Activated T-helper 1 cell treated with Interleukin-2 at 50 U/mL for 16 hours (primary cell): ENCODE data around the gene MYRIP.
"Not testable (repeated sequence)": the region's sequence is repeated elsewhere in the genome, so short reads cannot be mapped to it uniquely, and the experiment has no call there.

Experiments
- DNase-seq: peaks from one replicate; pipeline ENCODE4 v3.0.0-alpha.2; 2020; ENCODE audit warnings: low read depth

Gene MYRIP

DNA sequence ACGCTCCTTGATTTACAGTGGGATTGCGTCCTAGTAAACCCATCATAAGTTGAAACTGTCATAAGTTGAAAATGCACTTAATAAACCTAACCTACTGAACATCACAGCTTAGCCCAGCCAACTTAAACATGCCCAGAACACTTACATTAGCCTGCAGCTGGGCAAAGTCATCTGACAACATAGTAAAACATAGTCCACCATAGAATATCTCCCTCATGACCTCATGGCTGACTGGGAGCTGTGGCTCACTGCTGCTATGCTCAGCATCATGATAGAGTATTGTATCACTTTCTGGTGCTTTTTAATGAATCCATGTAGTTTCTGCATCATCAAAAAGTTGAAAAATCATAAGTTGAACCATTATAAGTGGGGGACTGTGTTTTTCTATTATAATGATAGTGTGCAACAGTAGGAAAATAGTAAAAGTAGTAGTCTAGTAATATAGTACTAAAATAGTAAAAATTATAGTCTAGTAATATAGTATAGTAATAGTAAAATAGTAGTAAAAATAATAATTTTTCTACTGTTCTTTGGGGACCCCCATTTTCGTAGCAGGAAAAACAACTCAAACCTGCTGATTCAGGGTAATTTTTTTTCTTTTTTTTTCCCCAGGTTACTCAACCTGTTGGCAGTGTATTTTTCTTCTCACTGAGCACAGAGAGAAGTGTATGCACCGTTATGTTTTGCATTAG lies 233.5 kb downstream of the MYRIP start:
- DNase-seq: no peak

DNA sequence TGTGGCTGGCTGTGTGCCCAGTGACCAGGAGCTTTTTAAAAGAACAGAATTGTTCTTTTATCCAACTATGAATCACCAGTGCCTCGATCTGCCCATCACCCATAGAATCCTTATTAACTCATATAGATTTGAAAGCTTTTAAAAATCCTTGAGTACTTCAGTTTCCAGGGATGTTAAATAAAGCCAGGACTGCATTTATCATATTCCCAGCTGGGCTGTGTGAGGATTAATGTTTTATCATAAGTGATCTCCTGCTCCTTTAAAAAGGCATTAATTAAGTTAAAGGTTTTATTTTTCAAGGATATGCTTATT lies 234.0 kb downstream of the MYRIP start:
- no peak for DNase-seq

DNA sequence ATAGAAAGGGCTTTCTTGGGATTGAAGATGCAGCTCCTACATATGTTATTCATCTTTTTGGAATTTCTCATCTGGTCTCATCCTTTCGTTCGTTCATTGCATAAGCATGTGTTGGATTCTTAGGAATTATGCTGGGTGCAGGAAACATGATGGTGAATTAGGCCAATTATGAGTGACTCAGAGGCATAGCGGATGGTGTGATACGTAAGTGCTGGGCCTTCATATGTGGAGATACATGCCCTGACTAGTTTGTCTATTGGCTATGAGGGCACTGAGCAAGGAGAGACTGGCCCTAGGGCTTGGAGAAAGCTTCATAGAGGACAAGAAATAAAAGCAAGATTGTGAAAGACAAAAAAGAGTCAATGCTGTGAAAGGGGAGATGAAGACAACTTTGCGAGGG lies 235.1 kb downstream of the MYRIP start:
- DNase-seq: no peak

DNA sequence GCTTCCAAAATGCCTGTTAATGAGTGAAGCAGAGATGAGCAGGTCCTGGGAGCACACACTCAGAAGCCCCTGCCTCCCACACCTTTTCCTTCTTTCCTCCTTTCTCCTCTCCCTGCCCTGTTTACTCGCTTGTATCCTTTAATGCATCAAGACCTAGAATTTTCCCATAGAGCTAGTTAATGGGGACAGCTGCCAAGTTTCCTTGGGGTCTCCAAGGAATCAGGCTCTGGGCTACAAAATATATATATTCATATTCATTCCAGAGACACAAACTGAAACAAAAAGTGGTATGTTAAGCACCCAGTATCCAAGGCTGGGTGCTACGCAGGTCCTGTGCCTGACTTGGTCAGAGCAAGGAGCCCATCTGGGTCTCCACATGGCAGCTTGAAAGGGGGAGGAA lies 235.6 kb downstream of the MYRIP start:
- DNase-seq: no peak

DNA sequence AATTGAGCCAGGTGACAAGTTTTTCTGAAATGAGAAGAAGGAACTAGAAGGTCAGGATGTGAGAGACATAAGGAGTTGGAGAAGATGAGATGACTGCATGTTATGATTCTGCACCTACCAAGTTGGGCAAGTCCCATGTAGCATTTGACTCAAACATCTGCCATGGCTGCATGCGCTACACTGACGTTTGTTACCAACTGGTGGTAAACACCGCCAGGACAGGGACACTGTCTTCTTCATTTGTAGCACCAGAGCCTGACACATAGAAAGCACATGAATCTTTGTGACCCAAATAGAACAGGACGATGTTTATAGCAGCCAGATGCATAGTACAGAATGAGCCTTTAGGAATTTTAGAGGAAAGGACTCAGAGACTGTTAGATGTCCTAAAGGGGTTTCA lies 236.7 kb downstream of the MYRIP start:
- no peak for DNase-seq

DNA sequence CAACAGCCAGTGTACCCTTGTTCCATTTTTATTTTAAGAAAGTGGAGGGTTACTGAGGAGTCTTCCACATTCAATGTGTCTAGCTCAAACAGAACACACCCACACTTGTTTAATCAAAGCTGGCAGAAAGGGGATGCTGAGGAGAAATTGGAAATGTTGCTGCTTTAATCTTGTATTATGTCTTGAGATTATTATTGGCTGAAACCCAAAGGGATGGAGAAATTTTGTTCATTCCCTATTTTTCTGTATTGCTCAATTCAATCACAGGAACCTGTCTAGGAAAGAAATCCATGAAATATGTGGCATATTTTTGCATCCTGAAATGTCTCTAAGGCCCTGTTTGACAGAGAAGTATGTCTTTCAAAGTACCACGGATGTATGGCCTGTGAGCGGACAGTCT lies 238.0 kb downstream of the MYRIP start:
- DNase-seq: no peak

DNA sequence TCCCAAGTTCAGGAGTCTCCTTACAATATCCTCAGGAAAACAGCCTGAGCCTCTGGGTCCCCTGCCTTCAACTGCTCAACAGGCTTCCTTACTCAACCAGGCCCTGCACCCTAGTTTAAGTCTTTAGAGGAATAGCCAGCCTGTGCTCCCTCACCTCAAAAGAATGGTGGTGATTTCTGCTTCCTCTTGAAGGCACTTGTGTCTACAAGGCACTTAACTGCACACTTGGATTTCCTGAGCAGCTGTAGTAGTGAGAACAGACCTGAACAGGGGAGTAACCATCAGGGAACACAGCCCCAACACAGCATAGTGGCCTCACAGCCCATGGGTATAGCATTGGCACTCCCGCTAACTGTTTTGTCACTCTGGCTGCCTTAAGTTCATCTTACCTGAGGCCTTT lies 244.3 kb downstream of the MYRIP start:
- DNase-seq: no peak

DNA sequence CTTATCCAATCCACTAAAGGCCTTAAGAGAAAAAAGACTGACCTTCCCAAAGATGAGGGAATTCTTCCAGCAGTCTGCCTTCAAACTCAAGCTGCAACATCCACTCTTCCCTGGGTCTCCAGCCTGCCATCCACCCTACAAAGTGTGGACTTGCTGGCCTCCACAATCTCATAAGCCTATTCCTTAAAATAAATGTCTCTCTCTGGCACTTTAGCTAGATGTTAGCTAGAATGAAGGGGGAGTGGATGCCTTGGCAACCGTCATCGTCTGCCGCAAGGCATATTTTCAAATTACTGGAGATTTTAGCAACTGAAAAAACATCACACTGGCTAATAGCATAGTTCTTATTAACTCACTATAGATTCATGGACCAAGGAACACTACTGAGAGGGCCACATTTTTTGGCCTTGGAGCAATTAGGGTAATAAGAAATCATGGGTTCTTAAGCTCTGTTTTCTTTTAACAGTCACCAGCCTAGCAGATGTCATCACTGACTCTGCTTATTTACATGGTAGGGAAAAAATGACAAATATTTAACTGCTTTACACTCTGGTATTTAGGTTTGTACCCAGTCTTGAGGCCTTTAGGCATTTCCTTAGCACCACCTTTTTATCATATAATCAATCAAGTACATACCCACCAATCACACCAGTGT lies 245.3 kb downstream of the MYRIP start:
- DNase-seq: no peak

DNA sequence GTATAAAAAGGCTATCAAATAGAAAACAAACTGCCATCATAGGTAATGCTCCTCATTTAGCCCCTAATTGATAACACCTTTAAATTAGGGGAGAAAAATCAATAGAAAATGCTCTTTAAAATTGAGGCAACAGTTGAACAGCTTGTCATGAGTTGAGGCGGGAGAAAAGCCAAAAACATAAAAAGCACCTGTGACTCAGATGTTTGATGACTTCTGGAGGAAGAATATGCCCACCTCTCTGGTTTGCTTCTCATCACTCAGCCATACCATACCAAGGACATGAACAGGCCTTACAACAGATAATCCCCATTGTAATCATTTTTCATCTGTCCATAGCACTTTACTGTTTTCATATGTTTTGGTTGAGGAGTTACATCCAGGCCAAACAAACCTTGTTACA lies 246.0 kb downstream of the MYRIP start:
- no peak for DNase-seq

DNA sequence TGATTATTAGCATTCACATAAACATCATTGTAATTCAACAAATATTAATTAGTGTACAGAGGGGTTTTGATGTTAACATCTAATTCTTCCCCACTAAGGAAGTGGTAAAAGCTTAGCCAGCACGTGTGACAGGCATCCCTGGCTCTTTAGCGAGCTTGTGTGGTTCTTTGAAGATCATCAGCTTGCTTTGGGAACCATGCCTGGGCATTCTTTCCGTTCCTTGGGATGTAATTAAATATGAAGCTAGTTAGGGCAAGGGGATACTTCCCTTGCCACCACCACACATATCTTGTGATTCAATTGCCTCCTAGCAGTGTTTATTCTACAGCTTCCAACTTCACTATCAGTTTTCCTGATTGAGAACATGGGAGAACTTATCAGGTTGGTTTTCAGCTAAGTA lies 246.5 kb downstream of the MYRIP start:
- DNase-seq: no peak

DNA sequence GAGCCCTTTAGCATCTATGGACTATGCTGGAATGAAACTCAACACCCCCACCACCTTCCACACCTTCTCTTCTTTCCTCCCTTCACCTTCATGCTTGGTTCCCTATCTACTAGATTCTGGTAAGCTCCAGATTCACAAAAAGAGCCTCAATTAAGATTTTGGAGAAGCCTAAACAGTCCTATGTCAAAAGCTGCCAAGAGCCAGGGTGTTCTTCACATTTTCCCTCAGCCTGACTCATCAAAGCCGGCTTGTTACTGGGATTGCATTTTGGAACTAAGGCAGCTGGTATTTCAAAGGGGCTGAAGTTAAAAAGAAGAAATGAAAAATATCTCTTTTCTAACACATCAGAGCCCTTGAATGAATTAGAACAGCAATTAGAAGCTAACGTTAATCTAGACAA lies 247.7 kb downstream of the MYRIP start:
- no peak for DNase-seq

DNA sequence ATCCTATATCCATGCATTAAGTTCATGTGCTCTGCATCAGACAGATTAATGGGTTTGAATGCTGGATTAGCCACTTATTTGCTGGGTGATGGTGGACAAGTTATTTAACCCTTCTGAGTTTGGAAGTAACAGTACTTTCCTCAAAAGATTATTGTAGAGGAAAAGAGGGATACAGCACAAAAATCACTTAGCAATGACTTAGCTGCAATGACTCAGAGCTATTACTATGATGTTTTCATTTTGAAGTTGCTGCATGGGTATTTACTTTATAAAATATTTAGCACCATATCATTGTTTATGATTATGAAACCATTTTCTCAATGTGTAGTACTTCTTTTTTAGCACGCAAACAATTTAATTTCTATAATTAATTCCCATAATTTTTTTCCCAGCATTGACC lies 248.4 kb downstream of the MYRIP start:
- DNase-seq: no peak

DNA sequence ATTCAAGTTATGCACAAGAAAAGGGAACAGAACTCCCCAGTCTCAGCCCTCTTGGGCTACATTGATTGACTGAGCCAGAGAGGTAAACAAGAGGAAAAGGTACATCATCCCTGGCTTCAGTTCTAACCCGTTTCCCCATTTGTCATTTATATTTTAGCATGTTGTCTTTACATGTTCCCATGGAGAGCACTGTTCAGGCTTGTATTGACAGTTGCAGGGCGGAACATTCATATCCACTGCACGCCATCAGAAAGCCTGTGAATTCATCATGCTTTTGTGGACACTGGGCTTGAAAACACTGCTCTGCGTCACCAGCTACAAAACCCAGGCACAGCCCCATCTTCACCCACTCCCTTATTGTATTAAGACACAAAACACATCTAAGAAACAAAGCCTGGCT lies 259.2 kb downstream of the MYRIP start:
- DNase-seq: no peak

DNA sequence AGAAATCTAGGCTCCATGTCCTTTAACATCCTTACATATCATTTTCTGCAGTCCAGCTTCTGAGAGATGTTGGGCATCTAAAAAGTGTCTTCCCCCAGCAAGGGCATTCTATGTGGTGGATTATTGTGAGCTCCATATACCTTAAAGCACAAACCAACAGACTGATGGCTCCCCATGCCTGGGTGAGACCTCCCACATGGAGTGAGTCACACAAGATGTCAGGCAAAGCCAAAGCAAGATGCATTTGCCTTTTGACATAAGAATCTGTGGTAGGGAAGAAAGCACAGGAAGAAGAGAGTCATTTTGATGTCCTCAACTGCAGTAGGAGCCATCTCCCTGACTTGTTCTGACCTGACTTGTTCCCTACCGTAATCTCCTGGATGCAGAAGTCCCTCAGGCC lies 261.4 kb downstream of the MYRIP start:
- DNase-seq: no peak

DNA sequence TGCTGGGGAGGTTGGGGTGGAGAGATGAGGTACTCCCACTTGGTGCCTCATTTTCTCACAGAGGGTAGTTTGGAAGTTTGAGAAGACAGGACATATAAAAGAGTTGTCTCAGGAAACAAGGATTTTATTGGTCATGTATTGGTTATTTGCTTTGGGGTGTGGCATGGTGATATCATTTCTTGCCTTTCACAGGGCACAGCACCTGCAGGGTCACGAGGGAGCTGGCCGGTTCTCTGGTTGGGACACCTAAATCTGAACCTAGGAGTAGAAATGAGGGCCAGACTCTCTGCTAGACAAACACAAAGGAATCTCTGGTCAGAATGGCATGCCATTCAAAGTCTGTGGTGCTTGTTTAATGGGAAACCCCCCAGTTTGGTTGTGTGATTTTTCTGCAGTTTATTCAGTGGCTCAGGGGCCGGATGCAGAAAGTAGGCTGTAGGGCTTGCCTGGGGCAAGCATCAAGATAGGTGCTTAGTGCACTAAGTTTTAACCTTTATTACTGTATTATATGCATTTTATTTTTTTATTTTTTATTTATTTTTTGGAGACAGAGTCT lies 262.4 kb downstream of the MYRIP start:
- no peak for DNase-seq

DNA sequence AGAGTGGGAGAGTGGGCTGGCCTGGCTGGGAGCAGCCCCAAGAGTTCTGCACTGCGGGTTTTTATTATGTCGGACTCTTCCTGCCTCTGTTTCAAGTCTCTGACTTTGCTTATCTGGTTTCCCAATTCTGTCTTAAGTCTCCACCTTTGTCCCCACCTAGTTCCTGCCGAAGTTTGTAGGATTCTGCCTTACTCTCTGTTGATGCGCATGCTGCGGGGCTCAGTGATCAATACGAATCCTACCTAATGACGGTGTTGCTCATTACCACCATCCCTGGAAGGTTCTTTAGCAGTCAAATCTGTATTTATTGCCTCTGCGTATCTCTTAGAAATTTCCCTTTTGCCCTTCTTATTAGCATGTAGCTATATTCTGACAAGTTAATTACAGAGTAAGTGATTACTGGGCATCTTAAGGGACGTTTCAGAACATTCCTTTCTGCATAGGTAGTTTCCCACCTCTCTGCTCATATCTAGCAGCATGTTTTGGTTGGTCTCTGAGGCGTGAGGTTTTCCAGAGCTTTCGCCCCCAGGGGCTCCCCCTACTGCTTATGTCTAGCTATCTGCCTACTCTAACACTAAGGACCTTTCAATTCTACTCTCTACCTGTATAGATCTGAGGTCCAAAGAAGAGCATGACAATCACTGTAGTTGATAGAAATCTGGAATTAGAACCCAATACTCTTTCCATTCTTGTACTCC lies 264.1 kb downstream of the MYRIP start:
- DNase-seq: no peak

DNA sequence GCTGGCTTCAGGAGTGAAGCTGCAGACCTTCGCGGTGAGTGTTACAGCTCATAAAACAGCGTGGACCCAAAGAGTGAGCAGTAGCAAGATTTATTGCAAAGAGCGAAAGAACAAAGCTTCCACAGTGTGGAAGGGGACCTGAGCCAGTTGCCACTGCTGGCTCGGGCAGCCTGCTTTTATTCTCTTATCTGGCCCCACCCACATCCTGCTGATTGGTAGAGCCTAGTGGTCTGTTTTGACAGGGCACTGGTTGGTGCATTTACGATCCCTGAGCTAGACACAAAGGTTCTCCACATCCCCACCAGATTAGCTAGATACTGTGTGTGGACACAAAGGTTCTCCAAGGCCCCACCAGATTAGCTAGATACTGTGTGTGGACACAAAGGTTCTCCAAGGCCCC lies 267.7 kb downstream of the MYRIP start:
- DNase-seq: not testable (repeated sequence)

DNA sequence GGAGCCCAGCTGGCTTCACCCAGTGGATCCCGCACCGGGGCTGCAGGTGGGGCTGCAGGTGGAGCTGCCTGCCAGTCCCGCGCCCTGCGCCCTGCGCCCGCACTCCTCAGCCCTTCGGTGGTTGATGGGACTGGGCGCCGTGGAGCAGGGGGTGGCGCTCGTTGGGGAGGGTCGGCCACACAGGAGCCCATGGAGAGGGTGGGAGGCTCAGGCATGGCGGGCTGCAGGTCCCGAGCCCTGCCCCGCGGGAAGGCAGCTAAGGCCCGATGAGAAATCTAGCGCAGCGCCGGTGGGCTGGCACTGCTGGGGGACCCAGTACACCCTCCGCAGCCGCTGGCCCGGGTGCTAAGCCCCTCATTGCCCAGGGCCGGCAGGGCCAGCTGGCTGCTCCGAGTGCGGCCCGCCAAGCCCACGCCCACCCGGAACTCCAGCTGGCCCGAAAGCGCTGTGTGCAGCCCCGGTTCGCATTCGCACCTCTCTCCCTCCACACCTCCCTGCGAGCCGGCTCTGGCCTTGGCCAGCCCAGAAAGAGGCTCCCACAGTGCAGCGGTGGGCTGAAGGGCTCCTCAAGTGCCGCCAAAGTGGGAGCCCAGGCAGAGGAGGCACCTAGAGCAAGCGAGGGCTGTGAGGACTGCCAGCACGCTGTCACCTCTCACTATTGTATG lies 268.6 kb downstream of the MYRIP start:
- not testable (repeated sequence) for DNase-seq

DNA sequence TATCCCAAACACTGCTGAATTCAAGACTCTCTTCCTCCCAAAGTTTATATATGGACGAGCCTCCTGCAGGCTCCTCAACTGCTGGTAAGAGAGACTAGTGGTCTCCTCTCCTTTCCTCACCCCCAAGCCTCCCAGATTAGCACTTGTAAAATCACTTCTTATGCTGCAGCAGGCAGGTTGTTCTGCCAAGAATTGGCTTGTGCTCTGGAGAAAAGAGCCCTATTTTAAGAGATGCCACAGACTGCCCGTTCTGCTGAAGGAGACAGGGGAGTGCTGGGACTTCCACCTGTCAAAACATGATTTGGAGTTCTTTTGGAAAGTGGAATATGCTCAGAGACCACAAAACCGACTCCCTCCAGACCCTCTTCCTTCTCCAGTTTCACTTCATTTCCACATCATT lies 269.2 kb downstream of the MYRIP start:
- DNase-seq: no peak

DNA sequence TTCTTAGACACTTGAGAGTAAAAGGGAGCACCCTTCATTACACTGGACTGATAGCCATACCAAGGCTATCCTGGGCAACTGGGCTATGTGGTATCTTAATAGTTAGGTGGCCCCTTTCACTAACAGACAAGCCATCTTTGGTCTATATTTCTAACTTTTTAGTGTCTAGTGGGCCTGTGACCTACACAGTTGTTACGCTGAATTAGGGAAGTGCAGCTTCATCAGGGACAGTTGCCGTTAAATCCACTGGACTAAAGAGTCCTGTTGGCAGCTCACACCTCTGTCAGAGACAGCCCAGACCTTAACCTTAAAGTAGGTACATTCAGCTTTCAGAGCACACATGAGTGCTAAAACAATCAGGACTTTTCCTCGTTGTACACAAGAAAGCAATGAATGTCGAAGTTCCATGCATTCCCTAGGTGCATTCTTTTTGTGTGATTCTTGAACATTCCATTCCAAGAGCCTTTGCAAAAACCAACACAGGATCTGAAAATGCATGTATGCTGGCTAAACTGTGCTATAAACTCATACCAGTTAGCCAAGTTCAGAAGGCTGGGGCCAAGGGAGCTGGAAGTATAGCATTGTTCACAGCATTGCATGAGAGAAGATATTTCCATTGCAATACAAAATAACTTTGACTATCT lies 269.9 kb downstream of the MYRIP start:
- DNase-seq: no peak

DNA sequence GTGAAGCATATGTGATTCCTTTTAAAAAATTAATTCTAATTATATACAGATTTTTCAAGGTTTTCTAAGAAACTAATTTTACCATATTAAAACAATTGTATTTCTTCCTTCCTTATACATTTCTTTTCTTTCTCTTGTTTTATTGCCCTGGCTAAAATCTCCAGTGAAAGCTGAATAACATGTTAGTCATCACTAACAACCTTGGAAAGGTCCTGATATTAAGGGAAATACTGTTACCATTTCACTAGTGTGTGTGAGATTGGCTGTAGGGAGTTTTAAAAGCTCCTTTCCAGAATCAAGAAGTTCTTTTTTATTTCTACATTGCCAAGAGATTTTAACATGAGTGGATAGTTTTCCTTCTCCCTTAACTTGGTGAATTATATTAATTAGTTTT lies 270.4 kb downstream of the MYRIP start:
- DNase-seq: no peak

DNA sequence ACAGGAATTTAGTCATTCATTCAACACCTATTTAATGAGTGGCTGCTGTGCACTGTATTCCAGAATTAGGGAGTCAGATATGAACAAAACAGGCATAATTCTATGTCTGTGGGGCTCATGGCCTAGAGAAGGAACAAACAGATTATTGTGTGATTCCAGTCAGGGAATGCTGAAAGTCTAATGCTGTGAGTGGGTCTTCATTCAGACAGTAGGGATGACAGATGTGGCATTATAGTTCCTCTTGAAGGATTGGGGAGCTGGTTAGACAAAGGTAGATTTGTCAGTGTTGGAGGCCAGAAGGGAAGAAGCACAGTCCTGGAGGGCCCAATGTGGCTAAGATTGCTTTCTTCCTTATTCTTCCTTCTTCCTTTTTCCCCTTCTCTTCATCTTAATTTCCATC lies 273.7 kb downstream of the MYRIP start:
- DNase-seq: no peak
